HEK293 (cell line): ENCODE data around the gene BICC1.

Experiments used
- CTCF ChIA-PET: fragments of 350-600 bp; formaldehyde crosslinking; extraction: SDS; loops from one replicate; lab custom pipeline; 2021; ENCODE audit warnings: antibody characterized with exemption; lab: Yijun Ruan, JAX
- POLR2A ChIA-PET: fragments of 300-600 bp; formaldehyde crosslinking; extraction: SDS; loops from one replicate; lab custom pipeline; 2020; ENCODE audit warnings: antibody characterized with exemption, inconsistent platforms; lab: Yijun Ruan, JAX
- H3K27ac ChIP-seq: fragments of 200-500 bp; sonication (Bioruptor generic); 2 replicates; pipeline ENCODE4 v1.5.1; 2014; ENCODE audit warnings: low read depth, low read length, control low read depth, inconsistent platforms; ENCODE audit errors: extremely low read depth
- H3K36me3 ChIP-seq, 2 experiments: fragments of 200-500 bp in 1 of 2; sonication (Bioruptor generic) in 1 of 2; 1 replicate in 1 of 2; 2 replicates in 1 of 2; pipeline ENCODE4 v1.5.1; 2014 to 2017; ENCODE audit warnings: inconsistent platforms in 2 of 2, low read length in 2 of 2; ENCODE audit not compliant: control insufficient read depth in 2 of 2, insufficient read depth in 1 of 2
- H3K4me1 ChIP-seq: fragments of 200-500 bp; sonication (Bioruptor generic); 2 replicates; pipeline ENCODE4 v1.5.1; 2014; ENCODE audit warnings: mild to moderate bottlenecking, low read length, inconsistent platforms; ENCODE audit not compliant: control insufficient read depth, insufficient read depth
- H3K4me3 ChIP-seq: 2 replicates; pipeline ENCODE4 v1.5.1; 2011; ENCODE audit warnings: low read depth, mild to moderate bottlenecking, control low read depth, low read length, moderate library complexity
- H3K9me3 ChIP-seq: fragments of 200-500 bp; sonication (Bioruptor generic); 2 replicates; pipeline ENCODE4 v1.5.1; 2014; ENCODE audit warnings: low read depth, low read length, inconsistent platforms; ENCODE audit not compliant: control insufficient read depth, insufficient read depth
- HOXA7 ChIP-seq: sonication (generic); formaldehyde crosslinking; IDR thresholded peaks from 2 replicates; pipeline ENCODE4 v1.8.1; 2022; ENCODE audit warnings: missing genetic modification reagents, borderline replicate concordance
- HOXD13 ChIP-seq: sonication (generic); formaldehyde crosslinking; IDR thresholded peaks from 2 replicates; pipeline ENCODE4 v1.8.0; 2022; ENCODE audit warnings: missing genetic modification reagents, borderline replicate concordance
- IKZF3 ChIP-seq: fragments of 450-650 bp; IDR thresholded peaks from 2 replicates; pipeline ENCODE4 v1.5.0; 2018; ENCODE audit warnings: missing biosample characterization, mild to moderate bottlenecking, missing genetic modification characterization, moderate library complexity
- ZNF155 ChIP-seq: fragments of 450-650 bp; formaldehyde crosslinking; IDR thresholded peaks from 2 replicates; pipeline ENCODE4 v1.5.1; 2016; ENCODE audit warnings: missing biosample characterization, missing genetic modification characterization
- ZNF223 ChIP-seq: fragments of 450-650 bp; formaldehyde crosslinking; IDR thresholded peaks from 2 replicates; pipeline ENCODE4 v1.5.1; 2016; ENCODE audit warnings: missing biosample characterization, missing genetic modification characterization
- ZNF324 ChIP-seq: fragments of 450-650 bp; formaldehyde crosslinking; IDR thresholded peaks from 2 replicates; pipeline ENCODE4 v1.5.1; 2016; ENCODE audit warnings: missing biosample characterization, missing genetic modification characterization
- ZNF366 ChIP-seq: fragments of 450-650 bp; formaldehyde crosslinking; conservative IDR thresholded peaks from 2 replicates; pipeline ENCODE4 v1.5.1; 2016; ENCODE audit warnings: missing biosample characterization, missing genetic modification characterization
- ZNF416 ChIP-seq: fragments of 450-650 bp; formaldehyde crosslinking; IDR thresholded peaks from 2 replicates; pipeline ENCODE4 v1.5.1; 2016; ENCODE audit warnings: missing biosample characterization, missing genetic modification characterization
- ZNF473 ChIP-seq: fragments of 450-650 bp; formaldehyde crosslinking; IDR thresholded peaks from 2 replicates; pipeline ENCODE4 v1.5.1; 2017; ENCODE audit warnings: missing biosample characterization, missing genetic modification characterization
- ZNF544 ChIP-seq: fragments of 450-650 bp; formaldehyde crosslinking; IDR thresholded peaks from 2 replicates; pipeline ENCODE4 v1.5.0; 2017; ENCODE audit warnings: missing biosample characterization, missing genetic modification characterization
- ZNF549 ChIP-seq: fragments of 450-650 bp; IDR thresholded peaks from 2 replicates; pipeline ENCODE4 v1.5.1; 2018; ENCODE audit warnings: missing biosample characterization, missing genetic modification characterization, mild to moderate bottlenecking, inconsistent platforms, moderate library complexity
- ZNF645 ChIP-seq: fragments of 450-650 bp; formaldehyde crosslinking; IDR thresholded peaks from 2 replicates; pipeline ENCODE4; 2016; ENCODE audit warnings: missing biosample characterization, missing genetic modification characterization
- TF ChIP-seq, protein P1 (sequence below): fragments of 450-650 bp; formaldehyde crosslinking; IDR thresholded peaks from 2 replicates; pipeline ENCODE4 v1.5.1; 2016; ENCODE audit warnings: missing biosample characterization, missing genetic modification characterization
- TF ChIP-seq, protein P2 (sequence below): fragments of 450-650 bp; formaldehyde crosslinking; conservative IDR thresholded peaks from 2 replicates; pipeline ENCODE4 v1.5.1; 2016; ENCODE audit warnings: low read depth, missing biosample characterization, missing genetic modification characterization
- TF ChIP-seq, protein P3 (sequence below): fragments of 450-650 bp; formaldehyde crosslinking; IDR thresholded peaks from 2 replicates; pipeline ENCODE4 v1.5.1; 2017; ENCODE audit warnings: missing biosample characterization, missing genetic modification characterization

Gene BICC1

DNA sequence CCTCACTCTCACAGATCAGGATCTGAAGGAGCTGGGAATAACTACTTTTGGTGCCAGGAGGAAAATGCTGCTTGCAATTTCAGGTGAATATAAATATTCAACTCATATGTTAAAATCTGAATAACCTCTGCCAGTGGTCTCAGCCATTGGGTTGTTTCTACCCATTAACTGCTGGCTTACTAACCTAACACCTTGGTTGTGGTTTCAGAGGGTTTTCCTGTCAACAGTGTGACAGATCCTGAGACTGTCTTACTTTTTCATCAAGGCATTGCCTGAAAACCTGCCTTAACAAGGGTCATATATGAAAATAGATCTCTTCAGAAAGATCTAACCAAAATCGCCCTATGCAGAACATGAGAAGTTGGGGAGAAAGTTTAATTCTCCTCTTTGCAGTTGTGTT is 307.7 kb downstream of the BICC1 start (continued):
- TF ChIP-seq ZNF366 (tag by site-specific recombination) (no peak), ZNF416 (tag by site-specific recombination) (no peak), ZNF645 (no peak), ZNF544 (no peak), HOXA7 (no peak), HOXD13 (CRISPR knock-in tag) (no peak)
- TF ChIP-seq, protein P1, sequence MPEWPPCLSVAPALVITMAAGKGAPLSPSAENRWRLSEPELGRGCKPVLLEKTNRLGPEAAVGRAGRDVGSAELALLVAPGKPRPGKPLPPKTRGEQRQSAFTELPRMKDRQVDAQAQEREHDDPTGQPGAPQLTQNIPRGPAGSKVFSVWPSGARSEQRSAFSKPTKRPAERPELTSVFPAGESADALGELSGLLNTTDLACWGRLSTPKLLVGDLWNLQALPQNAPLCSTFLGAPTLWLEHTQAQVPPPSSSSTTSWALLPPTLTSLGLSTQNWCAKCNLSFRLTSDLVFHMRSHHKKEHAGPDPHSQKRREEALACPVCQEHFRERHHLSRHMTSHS (tag by site-specific recombination), result no peak

DNA sequence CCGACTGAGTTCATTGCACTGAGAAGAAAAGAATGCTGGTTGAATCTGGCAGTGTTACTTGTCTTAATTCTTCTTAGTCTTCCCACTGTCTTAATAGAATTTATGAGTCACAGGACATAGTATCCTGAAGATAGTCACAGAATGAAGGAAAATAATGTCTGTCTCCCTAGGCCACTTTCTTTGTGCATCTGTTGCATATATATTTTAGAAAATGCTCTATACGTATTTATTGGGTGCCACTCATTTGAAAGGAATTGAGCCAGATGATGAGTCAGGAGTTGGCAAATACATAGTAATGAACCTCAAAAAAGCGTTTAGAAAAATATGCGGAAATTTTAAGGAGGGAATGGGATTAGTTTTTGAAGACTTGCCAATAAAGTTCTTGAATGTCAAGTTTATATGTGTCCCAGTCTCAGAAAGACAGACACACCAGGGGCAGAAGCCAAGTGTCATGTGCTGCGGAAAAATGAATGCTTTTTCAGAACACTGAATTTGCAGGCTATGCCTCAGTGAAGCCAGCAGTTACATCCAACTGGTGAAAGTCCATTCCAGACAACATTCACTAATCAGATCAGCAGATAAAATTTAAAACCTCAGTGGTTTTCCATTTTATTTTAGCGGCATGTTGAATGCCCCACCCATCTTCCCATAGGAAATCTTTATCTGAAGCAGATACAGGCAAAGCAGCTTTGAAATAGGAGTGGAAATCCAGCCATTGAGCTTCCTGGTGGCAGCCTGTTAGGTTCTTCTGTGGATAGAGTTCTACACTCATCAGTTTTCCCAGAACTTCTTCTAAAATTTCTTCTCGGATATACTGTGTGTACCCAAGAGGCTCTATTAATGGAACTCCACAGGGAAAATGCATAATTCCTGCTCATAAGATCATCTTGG is 308.4 kb downstream of the BICC1 start:
- Histone ChIP-seq H3K27ac (no peak overlapping the region), H3K9me3 (no peaks in the 10 kb centered on the region), H3K4me1 (peaks cover 15% of the 10 kb centered on the region), H3K4me3 (no peak overlapping the region), H3K36me3 (no peaks in the 10 kb centered on the region)
- ChIA-PET POLR2A (no interaction called here), CTCF (interaction anchor here (0.6 kb wide), 1 partner anchor 65 kb away, joined by 4 read pairs; no protein-coding TSS in a partner anchor)
- TF ChIP-seq ZNF549, result no peak

GRCh38 chr10:58821752-58822056 is 309.0 kb downstream of the BICC1 start:
- CTCF ChIA-PET, result interaction anchor here (0.6 kb wide), 1 partner anchor 65 kb away, joined by 4 read pairs; no protein-coding TSS in a partner anchor
- peaks cover 15% of the 10 kb centered on the region for H3K4me1 ChIP-seq
- POLR2A ChIA-PET, result no interaction called here
- H3K27ac ChIP-seq, result no peak overlapping the region
- no peak overlapping the region for H3K4me3 ChIP-seq
- no peaks in the 10 kb centered on the region for H3K36me3 ChIP-seq
- no peaks in the 10 kb centered on the region for H3K9me3 ChIP-seq
- TF ChIP-seq ZNF324 (tag by site-specific recombination) (no peak), IKZF3 (tag by site-specific recombination) (no peak), ZNF223 (tag by site-specific recombination) (no peak), ZNF155 (tag by site-specific recombination) (no peak), ZNF473 (no peak)
- TF ChIP-seq, protein P2, sequence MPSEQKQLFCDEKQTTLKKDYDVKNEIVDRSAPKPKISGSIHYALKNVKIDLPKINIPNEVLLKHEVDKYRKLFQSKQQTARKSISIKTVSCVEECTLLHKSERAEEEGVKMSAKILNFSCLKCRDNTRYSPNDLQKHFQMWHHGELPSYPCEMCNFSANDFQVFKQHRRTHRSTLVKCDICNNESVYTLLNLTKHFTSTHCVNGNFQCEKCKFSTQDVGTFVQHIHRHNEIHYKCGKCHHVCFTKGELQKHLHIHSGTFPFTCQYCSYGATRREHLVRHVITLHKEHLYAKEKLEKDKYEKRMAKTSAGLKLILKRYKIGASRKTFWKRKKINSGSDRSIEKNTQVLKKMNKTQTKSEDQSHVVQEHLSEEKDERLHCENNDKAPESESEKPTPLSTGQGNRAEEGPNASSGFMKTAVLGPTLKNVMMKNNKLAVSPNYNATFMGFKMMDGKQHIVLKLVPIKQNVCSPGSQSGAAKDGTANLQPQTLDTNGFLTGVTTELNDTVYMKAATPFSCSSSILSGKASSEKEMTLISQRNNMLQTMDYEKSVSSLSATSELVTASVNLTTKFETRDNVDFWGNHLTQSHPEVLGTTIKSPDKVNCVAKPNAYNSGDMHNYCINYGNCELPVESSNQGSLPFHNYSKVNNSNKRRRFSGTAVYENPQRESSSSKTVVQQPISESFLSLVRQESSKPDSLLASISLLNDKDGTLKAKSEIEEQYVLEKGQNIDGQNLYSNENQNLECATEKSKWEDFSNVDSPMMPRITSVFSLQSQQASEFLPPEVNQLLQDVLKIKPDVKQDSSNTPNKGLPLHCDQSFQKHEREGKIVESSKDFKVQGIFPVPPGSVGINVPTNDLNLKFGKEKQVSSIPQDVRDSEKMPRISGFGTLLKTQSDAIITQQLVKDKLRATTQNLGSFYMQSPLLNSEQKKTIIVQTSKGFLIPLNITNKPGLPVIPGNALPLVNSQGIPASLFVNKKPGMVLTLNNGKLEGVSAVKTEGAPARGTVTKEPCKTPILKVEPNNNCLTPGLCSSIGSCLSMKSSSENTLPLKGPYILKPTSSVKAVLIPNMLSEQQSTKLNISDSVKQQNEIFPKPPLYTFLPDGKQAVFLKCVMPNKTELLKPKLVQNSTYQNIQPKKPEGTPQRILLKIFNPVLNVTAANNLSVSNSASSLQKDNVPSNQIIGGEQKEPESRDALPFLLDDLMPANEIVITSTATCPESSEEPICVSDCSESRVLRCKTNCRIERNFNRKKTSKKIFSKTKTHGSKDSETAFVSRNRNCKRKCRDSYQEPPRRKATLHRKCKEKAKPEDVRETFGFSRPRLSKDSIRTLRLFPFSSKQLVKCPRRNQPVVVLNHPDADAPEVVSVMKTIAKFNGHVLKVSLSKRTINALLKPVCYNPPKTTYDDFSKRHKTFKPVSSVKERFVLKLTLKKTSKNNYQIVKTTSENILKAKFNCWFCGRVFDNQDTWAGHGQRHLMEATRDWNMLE (tag by site-specific recombination), result no peak
- TF ChIP-seq, protein P3, sequence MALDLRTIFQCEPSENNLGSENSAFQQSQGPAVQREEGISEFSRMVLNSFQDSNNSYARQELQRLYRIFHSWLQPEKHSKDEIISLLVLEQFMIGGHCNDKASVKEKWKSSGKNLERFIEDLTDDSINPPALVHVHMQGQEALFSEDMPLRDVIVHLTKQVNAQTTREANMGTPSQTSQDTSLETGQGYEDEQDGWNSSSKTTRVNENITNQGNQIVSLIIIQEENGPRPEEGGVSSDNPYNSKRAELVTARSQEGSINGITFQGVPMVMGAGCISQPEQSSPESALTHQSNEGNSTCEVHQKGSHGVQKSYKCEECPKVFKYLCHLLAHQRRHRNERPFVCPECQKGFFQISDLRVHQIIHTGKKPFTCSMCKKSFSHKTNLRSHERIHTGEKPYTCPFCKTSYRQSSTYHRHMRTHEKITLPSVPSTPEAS (tag by site-specific recombination), result no peak
